ENCODE measurements around the gene TSPAN4. TPM values are rescaled to one million over a fixed set of nuclear protein-coding genes. Genes with fewer than 3 reads are reported as not detected.

The TSPAN4 gene
- total and polyA plus RNA-seq, 4 donors = 68.3 to 197 (median 134) TPM

DNA sequence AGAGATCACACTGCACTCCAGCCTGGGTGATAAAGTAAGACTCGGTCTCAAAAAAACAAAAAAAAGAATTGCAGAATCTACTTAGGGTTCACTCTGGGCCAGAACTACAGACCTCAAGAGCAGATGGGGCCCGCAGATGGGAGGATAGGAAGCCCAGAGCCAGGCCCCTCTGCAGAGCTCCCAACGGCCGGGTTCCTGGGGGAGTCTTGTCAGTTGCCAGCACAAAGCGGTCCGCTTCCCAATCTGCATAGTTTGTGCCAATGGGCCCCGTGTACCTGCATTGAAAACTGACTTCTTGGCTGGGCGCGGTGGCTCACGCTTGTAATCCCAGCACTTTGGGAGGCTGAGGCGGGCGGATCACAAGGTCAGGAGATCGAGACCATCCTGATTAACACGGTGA, 69.6 kb downstream of the TSPAN4 start:
- no peak for DNase-seq
- no peak overlapping the region for H3K4me3 ChIP-seq

DNA sequence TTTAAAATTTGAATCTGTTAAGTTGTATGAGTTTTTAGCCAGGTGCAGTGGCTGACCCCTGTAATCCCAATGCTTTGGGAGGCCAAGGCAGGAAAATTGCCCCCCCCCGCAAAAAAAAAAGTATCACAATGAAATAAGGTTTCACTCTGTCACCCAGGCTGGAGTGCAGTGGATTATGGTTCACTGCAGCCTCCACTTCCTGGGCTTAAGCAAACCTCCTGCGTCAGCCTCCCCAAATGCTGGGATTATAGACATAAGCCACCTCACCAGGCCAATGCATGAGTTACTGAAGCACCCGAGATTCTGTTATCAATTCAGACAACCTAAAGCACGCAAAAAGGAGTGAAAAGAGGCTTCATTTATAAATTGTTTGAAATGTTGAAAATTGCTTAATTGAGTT, 70.4 kb downstream of the TSPAN4 start:
- 93 to 97% methylated on average over 4 of the region's 4 CpGs for WGBS, 2 donors
- no peak for ATAC-seq (ENCODE audit: insufficient read depth, low FRiP score)

More for the DNA sequence above, 69.6 kb downstream of the TSPAN4 start:
- no peak overlapping the region for H3K27ac ChIP-seq (ENCODE audit: low read depth in 1 of 2, low read length in 1 of 2)
- H3K27me3 ChIP-seq (ENCODE audit: control insufficient read depth in 3 of 3, insufficient read depth in 3 of 3, low read length in 2 of 3) = no peaks in the 10 kb centered on the region
- no peaks in the 10 kb centered on the region for H3K36me3 ChIP-seq (ENCODE audit: control insufficient read depth in 4 of 4, insufficient read depth in 4 of 4, low read length in 4 of 4)
- no peaks in the 10 kb centered on the region for H3K9me3 ChIP-seq (ENCODE audit: control insufficient read depth in 4 of 4, insufficient read depth in 3 of 4, low read length in 3 of 4)
- TF ChIP-seq CTCF (IDR thresholded peaks at IDR 0.05; ENCODE audit: control extremely low read depth, extremely low read depth) = no peak
- H3K4me1 ChIP-seq (ENCODE audit: control insufficient read depth in 5 of 5, insufficient read depth in 5 of 5, low read length in 5 of 5) = peaks cover 0 to 14% (median 0%) of the 10 kb centered on the region in 5 donors
- H3K9ac ChIP-seq (ENCODE audit: insufficient read depth in 1 of 2, low read length in 2 of 2) = no peak overlapping the region
- ATAC-seq (ENCODE audit: insufficient read depth, low FRiP score) = no peak
- 95 to 96% methylated on average over 11 to 14 of the region's 14 CpGs for WGBS, 2 donors

GRCh38 chr11:914204-914603, 71.6 kb downstream of the TSPAN4 start:
- Histone ChIP-seq H3K27me3 (ENCODE audit: control insufficient read depth in 3 of 3, insufficient read depth in 3 of 3, low read length in 2 of 3) (no peaks in the 10 kb centered on the region), H3K9ac (ENCODE audit: insufficient read depth in 1 of 2, low read length in 2 of 2) (no peak overlapping the region), H3K4me1 (ENCODE audit: control insufficient read depth in 5 of 5, insufficient read depth in 5 of 5, low read length in 5 of 5) (peaks cover 0 to 14% (median 0%) of the 10 kb centered on the region in 5 donors), H3K27ac (ENCODE audit: low read depth in 1 of 2, low read length in 1 of 2) (no peak overlapping the region), H3K4me3 (no peak overlapping the region), H3K9me3 (ENCODE audit: control insufficient read depth in 4 of 4, insufficient read depth in 3 of 4, low read length in 3 of 4) (no peaks in the 10 kb centered on the region), H3K36me3 (ENCODE audit: control insufficient read depth in 4 of 4, insufficient read depth in 4 of 4, low read length in 4 of 4) (no peaks in the 10 kb centered on the region)
- ATAC-seq (ENCODE audit: insufficient read depth, low FRiP score) = no peak
- WGBS, 2 donors = 76 to 83% methylated on average over 5 of the region's 5 CpGs
- TF ChIP-seq CTCF (IDR thresholded peaks at IDR 0.05; ENCODE audit: control extremely low read depth, extremely low read depth) = no peak
- DNase-seq = no peak

More for the DNA sequence above, 70.4 kb downstream of the TSPAN4 start:
- DNase-seq = no peak
- Histone ChIP-seq H3K27me3 (ENCODE audit: control insufficient read depth in 3 of 3, insufficient read depth in 3 of 3, low read length in 2 of 3) (no peaks in the 10 kb centered on the region), H3K4me1 (ENCODE audit: control insufficient read depth in 5 of 5, insufficient read depth in 5 of 5, low read length in 5 of 5) (peaks cover 0 to 14% (median 0%) of the 10 kb centered on the region in 5 donors), H3K9ac (ENCODE audit: insufficient read depth in 1 of 2, low read length in 2 of 2) (no peak overlapping the region), H3K9me3 (ENCODE audit: control insufficient read depth in 4 of 4, insufficient read depth in 3 of 4, low read length in 3 of 4) (no peaks in the 10 kb centered on the region), H3K36me3 (ENCODE audit: control insufficient read depth in 4 of 4, insufficient read depth in 4 of 4, low read length in 4 of 4) (no peaks in the 10 kb centered on the region), H3K4me3 (no peak overlapping the region), H3K27ac (ENCODE audit: low read depth in 1 of 2, low read length in 1 of 2) (no peak overlapping the region)
- no peak for TF ChIP-seq CTCF (IDR thresholded peaks at IDR 0.05; ENCODE audit: control extremely low read depth, extremely low read depth)
